Activated naive CD4-positive, alpha-beta T cell (primary cell): ENCODE results near the gene TMEM63B.
"Not testable (repeated sequence)": the region's sequence is repeated elsewhere in the genome, so short reads cannot be mapped to it uniquely, and the experiment has no call there.

Experiments
- DNase-seq, 4 experiments: peaks; one replicate each; lab custom pipeline; 2025; lab: John Stamatoyannopoulos, UW

TMEM63B gene

DNA sequence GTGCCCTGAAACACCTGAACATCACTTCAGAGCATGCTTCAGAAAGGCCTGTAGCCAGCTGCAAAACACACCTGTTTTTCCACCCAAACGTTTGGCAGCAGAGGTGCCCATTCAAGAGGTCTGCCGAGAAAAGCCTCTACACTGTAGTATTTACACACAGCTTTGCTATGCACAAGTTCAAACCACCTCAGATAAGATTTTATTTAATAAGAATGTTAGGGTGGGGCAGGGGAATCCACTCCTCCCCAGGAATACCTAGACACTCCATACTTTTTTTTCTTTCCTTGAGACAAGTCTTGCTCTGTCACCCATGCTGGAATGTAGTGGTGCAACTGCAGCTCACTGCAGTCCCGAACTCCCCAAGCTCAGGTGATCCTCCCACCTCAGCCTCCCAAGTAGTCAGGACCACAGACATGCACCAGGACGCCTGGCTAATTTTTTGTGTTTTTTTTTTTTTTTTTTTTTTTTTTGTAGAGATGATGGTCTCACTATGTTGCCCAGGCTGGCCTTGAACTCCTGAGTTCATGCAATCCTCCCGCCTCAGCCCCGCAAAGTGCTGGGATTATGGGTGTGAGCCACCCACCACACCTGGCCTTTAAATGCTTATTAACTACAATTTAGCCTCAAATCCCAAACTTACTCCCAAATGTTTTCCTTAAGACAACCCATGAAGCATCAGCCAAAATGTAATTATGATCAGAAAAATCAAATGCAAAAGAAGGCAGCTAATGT is 9.8 kb upstream of the TMEM63B start:
- DNase-seq: no peak

DNA sequence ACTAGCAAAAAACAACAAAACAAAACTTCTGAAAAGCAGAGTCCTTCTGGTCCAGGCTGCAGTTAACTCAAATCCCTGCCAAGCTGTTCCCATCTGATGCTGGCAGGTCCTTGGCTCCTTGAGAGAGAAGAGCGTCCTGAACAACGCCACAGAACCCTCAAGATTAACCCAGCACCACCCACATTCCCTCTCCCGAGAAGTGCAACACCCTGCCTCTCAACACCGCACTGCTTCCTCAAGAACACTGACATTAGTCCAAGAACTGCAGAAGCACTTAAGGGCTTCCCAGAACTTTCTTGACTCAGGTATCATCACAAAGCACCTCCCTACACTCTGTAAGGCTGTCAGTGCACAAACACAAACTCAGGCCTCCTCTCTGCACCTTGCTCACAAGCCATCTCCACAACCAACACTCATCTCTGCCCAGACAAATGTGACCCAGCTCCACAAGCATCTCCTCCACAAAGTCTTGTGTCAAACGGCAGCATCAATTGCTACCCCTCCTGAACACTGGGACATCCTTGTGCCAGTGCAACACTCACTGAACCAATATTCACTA is 7.6 kb upstream of the TMEM63B start:
- no peak for DNase-seq

DNA sequence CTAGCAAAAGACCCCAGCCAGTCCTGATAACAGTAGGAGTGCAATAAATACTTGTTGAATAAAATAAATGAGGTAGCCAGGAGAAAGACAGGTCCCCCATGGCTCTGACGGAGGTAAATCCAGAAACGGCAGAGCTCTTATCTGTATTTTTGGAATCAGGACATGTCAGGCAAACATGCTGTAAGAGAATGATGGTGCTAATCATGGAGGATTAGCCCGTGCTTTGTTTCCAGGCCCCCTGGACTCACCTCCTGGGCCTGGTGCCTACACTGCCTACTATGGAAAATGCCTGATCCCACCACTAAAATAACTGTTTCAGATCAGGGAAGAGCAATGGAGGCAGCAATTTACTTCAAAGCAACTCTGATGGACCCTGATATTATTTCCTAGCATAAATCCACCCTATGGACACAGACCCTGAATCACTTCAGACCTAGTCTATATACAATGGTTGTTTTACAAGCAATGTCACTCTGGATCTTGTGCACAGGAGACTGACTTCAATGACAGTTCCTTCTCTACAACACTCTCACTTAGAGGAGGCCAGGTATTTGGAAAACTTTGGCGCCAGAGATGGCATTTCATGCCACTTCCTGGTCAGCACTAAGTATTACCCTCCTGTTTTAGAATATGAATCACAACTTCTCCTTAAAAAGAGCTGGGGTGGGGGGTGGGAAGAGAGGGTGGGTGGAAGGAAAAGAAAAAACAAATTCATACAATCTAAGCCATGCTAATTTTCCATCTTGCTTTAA is 6.5 kb upstream of the TMEM63B start:
- DNase-seq: no peak

DNA sequence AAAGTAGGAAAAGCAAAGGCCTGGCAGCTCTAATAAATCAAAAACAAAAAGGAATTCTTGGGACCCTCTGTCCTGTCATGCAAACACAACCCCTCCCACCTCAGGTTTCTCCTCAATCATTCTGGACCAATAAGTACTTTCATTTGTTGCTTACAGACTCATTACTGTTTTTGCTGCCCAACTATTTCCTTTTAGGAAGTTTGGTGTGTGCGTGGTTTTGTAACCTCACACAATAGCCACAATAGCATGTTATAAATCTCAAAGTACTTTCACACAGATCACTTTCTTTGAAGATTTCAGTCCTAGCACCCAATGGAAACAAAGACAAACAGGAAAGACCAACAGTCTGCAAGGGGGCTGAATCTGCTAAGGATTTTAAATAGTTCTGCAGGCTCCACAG is 4.6 kb upstream of the TMEM63B start:
- no peak for DNase-seq

DNA sequence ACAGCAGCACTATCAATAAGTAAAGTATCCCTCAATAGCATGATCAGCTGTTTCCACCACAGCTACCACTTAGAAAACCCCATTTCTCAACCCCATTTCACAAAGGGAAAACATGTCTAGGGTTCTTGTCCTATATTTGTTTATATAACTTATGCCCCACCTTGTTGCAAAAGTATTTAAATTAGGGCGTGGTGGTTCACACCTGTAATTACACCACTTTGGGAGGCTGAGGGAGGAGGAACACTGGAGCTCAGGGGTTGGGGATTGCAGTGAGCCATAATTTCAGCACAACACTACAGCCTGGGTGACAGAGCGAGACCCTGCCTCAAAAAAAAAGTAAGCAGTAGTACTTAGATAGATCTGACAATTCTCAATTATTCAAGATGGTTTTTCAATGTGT is 3.8 kb upstream of the TMEM63B start:
- DNase-seq: no peak

DNA sequence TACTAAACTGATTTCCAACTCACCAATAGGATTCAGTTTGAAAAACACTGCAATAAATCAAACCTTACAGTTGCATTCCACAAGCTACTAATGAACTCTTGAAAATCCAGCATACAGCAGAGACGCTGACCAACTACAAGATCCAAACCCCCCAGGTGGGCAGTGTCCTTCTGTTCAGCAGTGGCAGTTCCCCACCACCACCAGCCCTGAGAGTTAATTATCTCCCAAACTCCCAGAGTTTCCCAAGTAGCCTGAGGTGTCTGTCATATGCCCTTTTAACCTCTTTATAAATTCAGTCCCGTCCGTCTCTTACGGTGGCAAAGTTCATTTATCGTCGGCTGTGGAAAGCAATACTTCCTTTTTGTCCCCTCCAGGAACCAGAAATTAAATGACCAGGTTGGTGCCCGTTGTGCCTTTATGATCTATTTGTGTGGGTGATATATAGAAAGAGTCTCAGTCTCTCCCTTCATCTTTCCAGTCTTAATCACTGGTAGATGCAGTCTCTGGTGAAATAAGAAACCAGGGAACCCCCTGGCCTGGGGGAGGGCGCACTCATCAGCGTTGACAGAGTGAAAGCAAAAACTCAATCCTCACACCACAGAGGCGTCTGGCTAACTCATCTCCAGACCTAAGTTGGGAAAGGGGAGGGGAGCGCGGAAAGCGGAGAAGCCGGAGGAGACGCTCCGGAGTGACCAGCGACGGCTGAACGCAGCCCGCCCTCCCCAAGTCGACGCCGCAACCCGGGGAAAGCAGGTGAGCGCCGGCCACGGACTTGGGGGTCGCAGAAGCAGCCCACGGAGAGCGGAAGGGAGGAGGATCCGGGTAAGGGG is 819 bp upstream of the TMEM63B start:
- DNase-seq: peak; percentile 8 to 58 (median 33)

DNA sequence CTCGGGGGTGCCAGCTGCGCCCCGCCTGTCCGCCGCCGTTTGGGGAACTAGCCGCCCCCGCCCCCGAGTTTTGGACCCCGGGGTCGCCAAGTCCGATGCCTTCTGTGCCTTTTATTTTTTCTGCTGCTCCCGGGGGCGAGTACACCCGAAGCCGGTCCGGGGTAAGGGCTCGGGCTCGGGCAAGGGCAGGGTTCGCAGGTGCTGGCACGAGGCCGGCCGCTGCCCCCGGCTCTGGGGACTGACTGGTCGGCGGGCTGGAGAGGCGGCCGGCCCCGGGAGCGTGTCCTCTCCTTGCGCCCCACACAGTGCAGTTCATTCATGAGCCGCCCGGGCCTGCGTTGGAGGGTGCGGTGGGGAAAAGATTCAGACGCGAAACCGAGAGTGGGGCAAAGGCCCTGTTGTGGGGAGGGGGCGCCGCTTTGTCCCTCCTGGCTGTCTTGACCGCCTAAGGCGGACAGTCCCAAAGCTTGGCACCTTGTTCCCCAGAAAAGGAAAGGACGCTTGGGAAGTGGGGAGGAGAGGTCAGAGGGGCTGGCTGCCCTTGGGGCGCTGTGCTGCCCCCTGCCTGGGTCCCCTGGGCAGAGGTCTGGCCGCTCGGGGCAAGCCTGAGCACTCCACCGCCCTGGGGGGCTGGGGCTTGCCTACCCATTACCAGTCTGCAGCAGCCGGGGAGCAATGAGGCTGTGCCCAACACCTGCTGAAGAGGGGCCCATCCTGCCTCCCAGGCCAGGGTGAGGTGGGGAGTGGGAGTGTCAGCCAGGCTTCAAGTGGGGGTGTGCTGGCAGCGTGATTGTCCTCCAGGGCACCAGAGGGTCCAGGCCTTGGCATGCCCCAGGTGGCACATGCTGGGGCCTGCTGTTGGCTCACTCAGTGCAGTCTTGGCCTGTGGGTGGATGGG is 915 bp downstream of the TMEM63B start:
- no peak for DNase-seq

DNA sequence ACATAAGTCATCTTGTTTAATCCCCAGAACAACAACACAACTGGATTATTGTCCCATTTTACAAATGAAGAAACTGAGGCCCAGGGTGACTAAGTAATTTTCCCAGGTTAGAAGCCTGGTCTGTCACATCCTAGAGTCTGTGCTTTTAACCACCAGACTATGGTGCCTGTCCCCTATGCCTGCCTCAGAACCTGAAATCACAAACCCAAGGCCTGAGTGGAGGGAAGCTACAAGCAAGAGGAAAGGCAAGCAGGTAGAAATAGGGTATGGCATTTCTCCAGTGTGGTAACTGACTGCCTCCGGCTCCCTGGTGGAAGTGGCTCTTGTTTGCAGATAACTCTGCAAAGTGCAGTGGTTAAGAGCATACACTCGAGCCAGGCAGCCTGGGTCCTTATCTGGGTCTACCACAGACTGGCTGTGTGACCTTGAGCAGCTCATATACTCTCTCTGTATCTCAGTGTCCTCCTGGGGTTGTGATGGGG is 2.5 kb downstream of the TMEM63B start:
- DNase-seq: no peak

DNA sequence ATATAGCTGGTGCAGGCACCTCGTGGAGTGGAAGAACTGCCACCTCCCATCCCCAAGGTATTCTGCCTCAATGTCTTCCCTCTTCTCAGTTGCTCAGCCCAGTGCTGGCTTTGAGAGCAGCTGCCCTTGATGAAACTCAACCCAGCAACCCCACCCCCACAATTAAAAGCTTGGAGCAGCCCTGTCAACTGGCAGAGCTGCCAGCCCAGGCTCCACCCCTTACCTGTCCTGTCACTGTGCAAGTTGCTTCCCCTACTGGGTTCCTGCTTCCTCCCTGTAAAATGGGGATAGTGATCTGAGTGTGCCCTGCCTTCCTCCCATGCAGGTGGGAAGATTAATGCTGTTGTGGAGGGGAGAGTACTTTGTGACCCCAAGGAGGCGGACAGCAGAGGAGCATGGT is 4.5 kb downstream of the TMEM63B start:
- no peak for DNase-seq

DNA sequence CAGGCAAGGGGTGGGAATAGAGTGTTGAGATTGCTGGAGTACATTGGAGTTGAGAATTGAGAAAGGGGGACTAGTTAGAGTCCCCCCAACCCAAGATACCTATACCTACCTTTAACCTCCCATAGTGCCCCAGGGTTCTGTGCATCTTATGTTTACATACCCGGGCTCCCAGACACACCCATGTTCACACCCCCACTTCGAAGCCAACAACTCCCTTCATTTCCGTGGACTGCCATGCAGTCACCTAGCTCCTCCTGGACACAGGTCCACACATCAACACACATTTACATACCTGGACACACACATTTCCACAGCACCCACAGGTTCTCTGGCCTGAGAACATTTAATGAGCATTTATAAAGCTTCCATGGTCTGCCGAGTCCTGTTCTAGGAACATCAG is 5.1 kb downstream of the TMEM63B start:
- no peak for DNase-seq

DNA sequence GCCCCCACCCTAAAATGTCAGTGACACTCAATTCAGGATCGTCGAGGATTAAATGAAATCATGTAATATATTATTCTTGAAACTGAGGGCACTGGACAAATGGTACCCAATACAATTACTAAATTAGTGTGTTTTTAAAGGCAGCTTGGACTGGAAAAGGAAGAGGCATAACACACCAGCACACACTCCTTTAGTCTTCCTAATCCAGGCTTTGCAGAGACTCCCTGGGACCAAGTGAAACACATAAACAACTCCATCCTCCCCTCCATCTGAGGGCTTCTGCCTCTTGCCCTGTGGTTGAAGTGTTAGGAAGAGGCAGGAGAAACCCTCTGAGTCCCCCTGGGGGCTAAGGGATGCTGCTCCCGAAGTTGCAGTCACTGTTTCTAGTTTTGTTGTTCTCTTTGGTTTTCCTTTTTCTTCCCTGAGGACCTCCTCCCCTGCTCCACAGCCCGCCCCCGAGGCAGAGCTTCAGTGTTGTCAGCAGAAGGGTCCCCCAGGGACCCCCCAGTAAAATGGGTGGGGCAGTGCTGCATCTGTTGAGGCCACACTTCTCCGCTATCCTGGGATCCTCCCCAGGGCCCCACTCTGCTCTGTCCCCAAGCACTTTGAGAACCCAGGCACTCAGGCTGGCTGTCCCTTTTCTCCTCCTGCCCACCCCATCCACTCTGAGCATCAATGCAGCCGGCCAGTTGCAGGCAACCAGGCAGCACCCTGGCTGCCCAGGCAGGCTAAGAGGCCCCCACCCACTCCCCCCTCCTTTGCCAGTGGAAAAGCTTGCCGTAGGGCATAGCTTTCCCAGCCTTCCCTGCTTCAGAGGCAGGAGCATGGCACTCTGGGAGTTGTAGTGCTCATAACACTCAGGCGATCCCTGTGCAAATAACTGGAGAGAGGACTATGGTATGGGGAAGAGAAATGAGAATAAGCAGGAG is 5.9 kb downstream of the TMEM63B start:
- no peak for DNase-seq

DNA sequence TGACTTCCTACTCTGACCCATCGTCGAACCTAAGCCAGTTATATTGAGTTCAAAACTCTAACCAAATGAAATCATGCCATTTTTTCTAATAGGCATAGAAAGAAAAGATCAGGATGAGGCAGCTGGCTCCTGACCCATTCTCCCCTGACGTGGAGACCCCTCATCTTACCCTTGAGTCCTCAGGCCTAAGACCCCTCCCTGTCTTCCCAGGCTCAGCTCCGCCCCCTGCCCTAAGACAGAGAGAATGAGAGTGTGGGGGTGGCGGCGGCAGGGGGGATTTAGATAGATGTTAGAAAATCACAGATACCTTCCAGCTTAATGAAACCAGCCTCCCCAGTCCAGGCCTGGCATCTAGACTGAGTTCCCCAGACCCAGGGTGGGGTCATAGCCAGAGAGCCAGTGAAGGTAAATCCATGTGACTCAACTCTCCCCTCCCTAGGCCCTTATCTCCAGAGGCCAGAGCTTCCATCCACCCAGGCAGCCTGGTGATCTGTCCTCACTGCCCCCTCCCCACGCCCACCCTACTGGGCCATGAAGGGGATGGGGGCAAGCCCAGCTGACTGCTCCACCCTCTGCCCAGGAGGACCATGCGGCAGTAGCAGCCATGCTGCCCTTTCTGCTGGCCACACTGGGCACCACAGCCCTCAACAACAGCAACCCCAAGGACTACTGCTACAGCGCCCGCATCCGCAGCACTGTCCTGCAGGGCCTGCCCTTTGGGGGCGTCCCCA is 6.8 kb downstream of the TMEM63B start:
- DNase-seq: no peak

DNA sequence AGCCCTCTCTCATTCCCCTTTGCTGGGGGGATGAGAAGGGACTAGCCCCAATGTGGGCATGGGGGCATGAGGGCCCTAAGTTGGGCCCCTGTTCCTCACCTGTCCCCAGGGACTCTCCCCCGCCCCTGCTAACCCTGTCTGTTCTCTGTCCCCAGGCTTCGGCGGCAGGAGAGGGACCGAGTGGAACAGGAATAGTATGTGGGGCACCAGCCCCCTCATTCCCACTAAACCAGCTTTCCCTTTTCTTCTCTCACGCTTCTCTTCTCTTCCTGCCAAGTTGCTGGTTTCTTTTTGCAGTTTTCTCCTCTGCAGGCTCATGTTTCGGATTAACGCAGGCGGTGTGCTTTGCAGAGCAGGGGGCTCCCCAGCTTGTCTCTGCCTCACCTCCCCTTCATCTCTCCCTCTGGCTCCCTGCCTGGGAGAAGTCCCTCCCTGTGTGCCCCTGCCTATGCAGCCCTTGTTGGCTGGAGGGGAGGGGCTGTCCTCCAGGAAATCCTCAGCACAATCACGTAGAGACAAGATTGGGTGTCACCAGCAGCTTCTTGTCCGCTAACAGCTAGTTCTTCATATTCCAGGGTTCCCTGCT is 7.9 kb downstream of the TMEM63B start:
- DNase-seq: no peak

DNA sequence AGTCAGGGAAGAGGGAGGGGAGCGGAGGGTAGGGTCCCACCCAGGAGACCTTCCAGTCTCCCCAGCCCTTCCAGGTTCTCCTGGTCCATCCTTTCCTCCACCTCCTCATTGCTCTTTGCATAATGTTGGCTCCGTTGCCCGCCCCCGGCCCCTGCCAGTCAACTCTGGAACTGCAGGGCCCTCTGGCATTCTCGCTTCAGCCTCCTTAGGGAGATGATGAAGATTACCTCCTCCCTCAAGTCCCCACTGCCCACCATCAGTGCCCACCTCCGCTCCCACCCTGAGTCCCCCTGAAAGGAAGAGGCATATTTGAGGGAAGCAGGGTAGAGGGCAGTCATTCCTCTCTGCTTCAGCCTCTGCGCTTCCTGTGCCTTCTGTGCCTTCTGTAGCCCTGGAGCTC is 8.5 kb downstream of the TMEM63B start:
- DNase-seq: no peak

DNA sequence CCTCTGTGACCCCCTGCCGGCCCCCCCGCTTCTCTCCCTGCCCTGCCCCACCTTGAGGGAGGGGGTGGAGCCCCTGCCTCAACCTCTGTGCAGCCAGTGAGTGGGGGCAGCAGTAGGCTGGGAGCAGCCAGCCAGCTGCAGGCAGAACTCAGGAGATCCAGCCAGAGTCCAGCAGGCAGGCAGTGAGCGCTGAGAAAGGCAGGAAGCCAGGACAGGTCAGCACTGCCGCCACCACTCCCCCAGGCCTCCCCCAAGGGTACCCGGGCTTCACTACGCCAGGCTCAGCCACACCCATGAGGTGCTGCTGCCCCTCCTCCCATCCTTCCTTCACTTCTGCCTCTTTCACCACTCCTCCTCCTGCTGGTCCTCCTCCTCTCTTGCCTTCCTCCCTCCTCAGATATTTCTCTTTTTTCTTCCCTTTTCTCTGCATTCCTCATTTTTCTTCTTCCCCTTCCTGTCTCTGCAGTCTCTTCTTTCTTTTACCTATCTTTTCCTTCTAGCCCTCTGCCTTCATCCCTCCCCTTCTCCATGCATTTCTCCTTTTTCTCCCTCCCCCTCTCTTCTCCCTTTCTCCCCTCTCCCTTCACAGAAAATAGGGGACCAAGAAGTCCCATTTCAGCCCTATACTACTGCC is 11.5 kb downstream of the TMEM63B start:
- no peak for DNase-seq

DNA sequence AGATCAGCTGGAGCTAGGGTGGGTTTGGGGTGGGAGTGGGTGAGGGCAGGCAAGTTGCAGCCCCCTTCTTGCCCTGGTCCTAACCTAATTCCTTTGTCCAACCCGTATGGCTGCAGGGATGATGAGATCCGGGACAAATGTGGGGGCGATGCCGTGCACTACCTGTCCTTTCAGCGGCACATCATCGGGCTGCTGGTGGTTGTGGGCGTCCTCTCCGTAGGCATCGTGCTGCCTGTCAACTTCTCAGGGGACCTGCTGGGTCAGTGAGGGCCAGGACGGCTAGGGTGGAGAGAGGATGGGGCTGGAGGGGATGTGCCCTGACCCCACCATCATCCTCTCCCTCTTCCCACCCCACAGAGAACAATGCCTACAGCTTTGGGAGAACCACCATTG is 12.0 kb downstream of the TMEM63B start:
- no peak for DNase-seq

DNA sequence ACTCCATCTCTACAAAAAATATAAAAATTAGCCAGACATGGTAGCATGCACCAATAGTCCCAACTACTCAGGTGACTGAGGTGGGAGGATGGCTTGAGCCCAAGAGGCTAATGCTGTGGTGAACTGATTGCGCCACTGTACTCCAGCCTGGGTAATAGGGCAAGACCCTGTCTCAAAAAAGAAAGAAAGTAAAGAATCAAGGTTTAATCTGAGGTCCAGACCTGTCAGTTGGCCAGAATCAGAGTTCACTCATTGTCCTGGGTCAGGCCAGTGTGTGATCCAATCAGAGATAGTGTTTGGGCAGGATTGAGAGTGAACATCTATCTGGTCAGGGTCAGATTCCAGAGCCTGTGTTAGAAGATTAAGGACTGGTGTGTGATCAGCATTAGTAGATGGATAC is 15.5 kb downstream of the TMEM63B start:
- DNase-seq: no peak

DNA sequence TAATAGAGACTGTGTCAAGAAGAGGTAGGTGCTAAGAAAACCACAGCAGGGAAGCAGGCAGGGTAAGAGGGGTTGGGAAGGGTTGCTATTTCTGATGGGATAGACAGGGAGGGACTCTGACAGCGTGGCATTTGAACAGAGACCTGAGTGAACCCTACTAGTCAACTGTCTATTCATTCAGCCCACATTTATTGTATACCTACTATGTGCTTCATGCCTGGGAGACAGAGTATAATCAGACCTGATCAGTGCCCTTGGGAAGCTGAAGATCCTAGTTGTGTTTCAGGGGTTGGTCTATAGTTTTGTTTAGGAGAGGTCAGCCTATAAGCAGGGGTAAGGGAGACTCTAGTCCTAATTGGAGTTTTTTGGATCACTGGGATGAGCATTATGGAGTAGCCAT is 16.4 kb downstream of the TMEM63B start:
- DNase-seq: no peak

DNA sequence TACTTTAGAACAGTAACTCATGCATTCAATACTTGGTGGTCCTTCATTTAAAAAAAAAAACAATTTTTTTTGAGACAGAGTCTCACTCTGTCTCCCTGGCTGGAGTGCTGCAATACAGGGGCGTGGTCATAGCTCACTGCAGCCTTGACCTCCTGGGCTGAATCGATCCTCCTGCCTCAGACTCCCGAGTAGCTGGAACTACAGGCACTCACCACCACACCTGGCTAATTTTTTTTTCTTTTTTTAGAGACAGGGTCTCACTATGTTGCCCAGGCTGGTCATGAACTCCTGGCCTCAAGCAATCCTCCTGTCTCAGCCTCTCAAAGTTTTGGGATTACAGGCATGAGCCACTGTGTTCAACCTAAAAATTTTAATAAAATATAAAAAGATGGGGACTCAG is 17.2 kb downstream of the TMEM63B start:
- not testable (repeated sequence) for DNase-seq
